HG03108 (cell line): Measurements from ENCODE around the gene B3GNT2.
"Not testable (repeated sequence)": the region's sequence is repeated elsewhere in the genome, so short reads cannot be mapped to it uniquely, and the experiment has no call there.

Source experiments
- ATAC-seq: cut with Tn5 transposase; IDR thresholded peaks from one replicate; pipeline ENCODE4 v1.9.1; 2021; ENCODE audit warnings: moderate library complexity; ENCODE audit not compliant: unreplicated experiment

The B3GNT2 gene

DNA sequence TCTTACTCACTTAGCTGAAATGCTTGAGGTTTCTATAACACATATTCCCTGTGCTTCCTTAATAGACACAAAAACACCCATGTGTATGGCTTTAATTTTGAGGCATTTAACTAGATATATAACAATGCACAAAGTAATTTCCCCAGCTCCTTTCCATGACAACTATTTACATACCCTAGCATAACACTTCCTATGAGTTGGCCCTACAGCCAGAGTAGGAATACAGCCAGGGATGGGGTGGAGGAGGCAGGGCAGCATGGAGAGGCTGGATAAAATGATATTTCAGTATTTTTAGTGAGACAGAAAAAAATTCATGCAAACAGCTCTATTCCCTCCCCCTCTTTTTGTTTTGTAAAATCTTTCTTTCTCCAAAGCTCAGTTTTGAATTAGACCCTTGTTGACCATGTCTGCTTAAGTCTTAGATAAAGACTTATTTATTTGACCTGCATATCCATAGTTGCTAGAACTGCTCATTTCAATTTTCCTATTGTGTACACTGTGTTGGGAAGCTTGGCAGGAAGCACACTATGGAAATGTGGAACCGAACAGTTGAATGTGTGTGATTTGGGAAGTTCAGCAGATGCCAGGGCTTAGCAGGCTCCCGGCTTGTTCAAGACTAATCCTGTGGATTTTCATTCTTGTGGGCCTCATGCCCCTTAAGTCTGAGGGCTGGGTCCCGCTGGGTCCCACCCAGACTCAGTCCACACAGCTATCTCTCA is 11.2 kb upstream of the B3GNT2 start:
- no peak for ATAC-seq

DNA sequence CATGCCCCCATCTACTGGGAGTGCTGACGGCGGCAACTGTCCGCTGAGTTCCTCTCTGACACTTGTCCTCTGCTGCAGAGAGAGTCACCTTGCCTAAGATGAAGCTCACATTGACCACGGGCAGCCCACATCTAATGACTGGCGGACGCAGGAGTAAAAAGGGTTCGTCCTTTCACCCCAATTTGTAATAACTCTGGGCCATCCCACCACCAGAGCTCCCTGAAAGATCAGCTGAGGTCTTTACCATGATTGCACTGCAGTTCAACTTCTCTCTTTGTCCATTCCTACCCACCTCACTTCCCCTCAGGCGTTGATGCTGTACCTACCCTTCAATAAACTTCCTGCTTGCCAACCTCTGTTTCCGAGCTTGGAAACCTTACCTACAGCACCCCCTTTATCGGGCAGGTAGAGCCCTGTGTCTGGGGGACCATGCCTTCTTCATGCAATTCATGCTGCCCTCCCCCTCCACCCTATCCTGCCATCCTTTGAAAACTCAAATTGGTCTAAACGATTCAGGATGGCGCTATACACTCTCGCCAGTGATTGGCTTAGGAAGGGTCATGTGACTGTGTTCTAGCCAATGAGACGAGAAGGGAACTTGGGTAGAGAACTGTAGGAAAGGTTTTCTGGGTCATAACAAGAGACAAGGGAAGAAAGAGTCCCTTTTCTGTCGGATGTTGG is 10.3 kb upstream of the B3GNT2 start:
- no peak for ATAC-seq

DNA sequence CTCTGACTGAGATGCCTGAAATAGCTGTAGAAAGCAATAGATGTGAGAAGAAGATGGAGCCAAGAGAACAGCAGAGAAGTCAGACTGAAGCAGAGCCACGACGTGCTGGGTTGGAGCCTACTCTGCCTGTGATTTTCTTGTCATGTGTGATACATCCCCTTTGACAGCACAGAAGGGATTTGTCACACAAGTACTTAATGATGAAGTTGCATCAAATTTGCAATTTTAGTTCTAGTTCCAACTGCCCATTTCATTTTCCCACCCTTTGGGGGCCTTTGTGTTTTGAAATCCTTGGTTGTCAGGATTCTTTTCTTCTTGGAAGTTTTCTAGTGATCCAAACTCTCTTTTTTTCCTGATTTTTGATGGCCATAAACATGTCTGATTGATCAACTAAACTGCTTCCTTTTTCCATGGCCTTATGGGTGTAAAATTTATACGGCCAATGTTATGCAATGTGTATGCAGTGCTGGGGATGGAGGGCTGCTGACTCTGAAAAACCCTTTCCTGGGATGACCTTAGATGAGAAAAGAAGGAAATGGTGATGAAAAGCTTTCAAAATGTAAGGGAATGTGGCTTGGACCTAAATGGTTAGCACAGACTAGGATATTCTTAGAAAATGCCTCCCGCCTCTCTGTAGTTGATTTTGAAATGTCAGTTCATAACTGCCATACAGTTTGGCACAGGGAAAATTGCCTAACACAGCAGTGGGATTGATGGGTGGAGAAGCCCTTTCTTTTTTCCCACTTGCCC is 9.6 kb upstream of the B3GNT2 start:
- ATAC-seq = no peak

DNA sequence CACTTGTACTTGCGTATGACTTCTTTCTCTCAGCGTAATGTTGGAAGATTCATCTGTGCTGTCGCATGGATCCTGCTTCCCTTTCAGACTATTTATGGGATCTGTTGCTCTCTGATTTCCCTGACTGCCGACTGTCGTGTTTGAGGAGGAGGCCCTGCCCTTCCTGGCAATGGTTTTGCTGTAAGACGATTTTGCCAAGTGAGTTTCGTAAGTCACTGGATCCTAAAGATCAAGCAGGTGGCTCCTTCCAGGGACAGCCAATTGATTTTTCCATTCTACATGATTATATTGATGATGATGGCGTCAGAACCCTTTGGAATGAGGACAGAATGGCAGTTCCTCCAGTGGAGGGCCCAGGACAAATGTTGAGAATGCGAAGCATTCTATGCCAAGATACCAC is 8.7 kb upstream of the B3GNT2 start:
- ATAC-seq = no peak

DNA sequence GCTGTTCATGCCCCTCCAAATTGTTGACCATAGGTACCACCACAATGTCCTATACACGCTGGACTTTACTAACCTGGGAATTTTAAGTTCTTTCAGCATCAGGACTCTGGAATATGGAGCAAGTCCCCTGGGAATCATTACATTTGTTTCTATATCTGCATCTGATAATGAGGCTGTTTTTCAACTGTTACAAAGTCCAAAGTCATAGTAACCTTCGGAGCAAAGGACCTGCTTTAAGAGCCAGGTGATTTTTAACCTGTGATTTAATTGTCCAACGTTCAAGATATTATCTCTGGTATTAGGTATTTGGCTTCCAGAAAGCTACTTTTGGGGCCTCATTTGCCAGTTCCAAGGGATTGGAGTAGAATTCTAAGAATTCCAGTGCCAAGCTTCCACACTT is 7.5 kb upstream of the B3GNT2 start:
- no peak for ATAC-seq

DNA sequence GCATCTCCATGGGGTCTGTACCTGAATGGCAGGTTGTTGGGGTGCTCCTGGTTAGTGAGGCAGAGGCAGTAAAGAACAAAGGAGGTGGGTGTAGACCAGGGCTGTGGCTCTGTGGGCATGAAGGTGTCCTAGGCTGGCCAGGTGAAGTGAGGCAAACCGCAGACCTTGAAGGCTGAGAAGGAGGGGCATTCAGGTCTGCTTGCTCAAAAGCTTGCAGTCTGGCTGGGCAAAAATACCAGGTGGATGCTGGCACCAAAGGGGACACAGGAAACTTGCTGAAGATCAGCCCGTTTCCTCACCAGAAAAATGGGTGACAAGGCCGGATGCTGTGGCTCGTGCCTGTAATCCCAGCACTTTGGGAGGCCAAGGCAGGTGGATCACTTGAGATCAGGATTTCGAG is 6.7 kb upstream of the B3GNT2 start:
- no peak for ATAC-seq

DNA sequence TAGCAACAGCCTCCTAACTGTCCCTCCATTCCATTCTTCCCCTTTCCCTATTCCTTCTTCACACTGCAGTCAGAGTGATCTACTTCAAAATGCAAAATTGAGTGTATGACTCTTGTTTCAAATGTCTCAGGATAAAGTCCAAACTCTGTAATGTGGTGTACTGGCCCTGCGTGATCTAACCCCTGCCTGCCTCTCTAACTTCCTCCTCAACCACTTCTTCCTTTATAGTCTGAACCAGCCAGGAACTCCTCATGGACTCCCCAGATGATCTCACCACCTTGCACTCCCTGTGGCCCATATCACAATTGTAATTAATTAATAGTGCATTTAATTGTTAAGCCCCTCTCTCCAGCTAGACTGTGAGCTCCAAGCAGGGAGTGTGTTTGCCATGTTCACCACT is 3.1 kb upstream of the B3GNT2 start:
- no peak for ATAC-seq

DNA sequence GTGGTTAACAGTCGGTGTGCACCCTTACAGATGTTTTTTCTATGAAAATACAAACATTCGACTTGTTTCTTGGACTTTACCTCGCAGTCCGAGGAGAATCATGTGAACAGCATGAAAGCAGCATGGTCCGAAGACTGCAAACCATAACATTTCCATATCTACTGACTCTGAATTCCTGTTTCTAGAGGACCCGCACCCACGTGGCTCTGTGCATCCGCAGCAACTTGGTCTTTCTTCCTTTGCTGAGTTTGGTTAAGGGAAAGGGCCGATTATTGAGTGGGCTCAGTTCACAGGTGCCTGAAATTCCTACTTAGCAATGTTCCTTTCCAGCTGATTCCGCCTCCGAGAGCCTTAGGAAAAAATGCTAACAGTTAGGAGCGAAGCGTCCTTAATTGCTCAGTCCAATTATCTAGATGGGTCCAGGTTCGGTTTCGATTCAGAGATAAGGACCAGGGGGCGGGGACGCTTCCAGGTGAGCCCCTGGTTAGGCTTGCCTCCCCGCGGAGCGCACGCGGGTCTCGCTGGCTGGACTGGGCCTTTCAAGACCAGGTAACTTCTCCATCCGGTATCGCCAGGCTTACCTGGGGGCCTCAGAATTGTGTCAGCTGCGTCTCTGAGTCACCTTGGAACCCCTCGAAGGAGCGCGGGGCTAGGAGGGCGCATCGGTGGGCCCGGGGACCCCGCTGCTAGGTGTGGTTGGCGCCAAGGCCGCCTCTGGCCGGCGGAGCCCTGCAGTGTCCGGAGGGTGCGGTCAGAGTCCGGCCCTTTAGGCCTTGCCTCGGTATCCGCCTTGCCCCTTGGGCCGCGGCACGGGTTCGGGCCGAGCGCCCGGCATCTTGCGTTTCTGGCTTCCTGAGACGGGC is 1.1 kb upstream of the B3GNT2 start:
- no peak for ATAC-seq

DNA sequence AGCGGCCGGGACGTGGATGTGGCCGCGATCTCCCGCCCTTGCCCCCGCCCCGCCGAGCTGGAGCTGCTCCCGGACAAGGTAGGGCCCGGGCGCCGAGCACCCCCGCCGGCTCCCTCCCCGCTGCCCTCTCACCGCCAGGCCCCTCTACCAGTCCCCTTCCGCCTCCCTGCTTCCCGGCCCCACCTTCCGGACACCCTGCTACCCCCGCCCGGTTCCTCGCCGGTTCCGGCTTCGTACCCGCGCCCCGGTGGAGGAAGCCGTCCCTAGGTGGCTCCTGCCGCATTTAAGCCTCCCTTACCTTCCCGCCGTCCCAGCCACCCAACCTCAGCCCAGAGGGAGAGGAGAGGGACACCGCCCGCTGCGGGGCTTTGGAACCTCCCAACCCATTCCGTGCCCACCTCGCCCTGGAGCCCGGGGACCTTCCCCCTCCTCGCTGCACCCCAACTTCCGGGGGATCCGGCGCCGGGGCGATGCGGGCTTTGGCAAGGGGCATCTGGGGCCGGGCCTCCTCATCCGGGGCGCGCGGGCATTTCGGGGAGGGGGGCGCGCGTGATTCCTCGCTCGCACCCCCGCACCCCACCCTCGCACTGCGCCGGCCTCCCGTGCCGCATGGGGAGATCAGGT is 475 bp downstream of the B3GNT2 start:
- ATAC-seq = peak; percentile 17

DNA sequence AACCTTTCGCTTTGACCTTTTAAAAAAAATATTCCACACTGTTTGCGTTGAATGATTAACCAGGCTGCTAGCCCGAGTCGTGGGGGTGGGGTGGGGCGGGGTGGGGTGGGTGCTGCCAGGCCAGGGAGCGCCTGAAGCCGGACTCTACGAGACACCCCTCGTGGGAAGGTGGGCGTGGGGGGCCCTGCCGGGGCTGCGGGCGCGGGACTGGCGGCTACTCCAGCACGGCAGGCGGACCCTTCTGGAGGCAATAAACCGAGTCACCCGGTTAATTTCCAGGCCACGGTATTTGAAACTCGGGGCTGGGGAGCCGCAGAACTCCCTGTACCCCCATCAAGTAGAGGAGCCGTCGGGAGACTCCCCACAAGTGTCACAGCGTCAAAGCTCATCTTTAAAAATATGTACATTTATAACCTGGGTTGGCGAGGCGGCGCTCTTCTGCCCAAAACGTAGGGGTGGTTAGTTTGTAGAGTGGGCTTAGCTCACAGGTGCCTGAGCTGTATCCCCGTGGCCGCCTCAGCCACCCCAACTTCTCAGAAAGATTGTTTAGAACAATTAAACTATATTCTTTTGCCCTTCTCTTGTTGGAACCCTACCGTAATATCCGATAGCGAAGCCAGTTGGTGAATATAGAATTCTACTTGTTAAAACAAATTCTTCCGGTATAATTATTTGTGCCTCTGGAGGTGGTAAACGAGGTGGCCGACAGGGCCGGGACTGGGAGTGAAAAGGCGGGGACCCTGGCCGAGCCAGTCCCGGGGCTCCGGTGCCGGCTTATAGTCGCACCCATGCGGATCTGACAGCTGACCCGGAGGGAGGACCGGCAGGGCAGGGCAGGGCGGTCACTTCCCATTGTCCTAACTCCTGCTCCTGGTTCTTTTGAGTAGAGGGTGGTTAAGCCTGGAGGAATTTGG is 1.4 kb downstream of the B3GNT2 start:
- peak; percentile 25 for ATAC-seq

DNA sequence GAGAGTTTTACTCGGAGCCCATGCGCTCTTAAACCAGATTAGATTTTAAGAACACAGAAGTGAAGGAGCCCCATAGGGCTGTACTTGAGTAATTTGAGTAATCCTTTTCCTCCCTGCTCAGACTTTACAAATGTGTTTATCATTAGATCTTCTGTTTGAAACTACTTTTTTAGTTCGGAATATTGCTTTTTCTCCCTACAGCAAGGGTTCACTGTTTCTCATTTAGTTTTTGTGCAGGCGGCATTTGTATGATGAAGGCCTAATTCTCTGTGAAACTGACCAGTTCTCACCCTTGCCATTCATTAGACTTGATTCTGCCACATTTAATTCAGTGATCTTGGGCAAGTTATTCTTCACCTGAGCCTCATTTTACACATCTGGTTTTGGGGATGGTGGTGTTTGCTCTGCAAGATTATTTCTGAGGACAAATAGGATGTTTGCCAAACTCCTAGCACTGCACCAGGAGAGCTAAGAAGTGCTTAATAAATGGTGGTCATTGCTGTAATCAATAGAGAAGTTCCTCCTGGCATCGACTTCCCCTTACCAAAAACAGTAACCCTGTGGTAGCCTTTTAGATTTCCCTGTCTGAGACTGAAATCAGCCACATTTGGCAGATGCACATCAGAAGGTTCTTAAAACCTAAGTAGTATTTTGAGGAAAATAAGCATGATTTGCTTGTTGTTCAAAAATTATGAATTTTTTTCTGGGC is 2.2 kb downstream of the B3GNT2 start:
- ATAC-seq = no peak

DNA sequence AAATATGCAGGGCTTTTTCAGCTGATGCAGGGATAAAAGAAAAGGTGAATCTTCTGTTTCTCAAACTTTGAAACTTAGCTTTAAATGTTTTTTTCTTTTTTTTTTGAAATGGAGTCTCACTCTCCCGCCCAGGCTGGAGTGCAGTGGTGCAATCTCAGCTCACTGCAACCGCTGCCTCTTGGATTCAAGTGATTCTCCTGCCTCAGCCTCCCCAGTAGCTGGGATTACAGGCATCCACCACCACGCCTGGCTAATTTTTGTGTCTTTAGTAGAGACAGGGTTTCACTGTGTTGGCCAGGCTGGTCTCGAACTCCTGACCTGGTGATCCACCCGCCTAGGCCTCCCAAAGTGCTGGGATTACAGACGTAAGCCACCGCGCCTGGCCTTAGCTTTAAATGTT is 2.9 kb downstream of the B3GNT2 start:
- ATAC-seq = not testable (repeated sequence)

DNA sequence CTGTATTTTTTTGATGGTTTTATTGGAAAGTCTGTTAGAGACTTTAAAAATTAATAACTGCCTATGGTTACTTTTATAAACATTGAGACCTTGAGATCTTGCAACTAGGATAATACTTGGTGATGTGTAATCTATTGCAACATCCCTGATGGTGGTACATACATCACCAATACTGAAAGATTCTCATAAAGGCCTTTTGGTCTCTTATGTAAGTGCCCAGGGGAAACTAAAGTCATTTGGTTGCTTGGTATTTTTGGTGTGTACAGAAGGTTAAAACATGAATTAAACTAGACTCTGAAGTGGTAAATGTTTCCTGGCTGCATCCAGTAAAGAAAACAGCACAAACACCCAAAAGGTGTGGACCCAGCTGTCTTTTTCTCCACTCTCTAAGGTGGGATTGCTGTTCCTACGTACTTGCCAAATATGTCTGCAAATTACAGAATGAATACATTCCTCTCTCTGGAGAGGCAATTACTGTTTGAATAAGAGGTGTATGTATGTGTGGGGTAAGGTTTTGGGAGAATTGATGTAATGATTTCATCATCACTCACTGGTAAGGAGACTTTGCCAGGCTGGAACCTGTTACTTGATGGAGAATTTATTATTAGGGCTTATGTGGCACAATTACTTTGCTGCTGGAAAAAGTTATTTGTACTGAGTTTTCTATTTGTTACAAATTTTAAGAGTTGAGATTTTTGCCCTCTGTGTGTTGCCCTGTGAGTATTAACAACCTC is 3.6 kb downstream of the B3GNT2 start:
- no peak for ATAC-seq

DNA sequence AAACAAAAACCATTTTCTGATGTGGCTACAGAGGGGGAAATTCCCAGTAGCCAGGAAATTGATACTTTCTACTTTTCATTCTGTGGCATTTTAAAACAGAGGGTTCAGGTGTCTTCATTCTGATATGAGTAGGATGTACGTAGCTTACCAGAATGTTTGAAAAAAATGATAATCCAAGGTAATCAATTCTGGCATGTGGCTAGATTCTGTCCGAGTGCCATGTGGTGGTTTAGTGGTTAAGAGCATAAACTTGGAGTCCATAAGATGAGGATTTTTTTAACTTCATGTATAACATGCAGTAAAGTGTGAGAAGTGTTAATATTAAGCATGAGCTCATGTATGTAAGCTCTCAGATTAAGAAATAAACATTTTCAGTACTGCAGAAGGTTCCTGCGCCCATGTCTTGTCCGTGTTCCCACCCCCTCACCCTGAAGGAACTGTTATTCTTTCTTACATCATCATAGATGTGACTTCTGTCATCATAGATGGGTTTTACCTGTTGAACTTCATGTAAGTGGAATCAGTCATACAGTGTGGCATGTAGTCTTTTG is 4.5 kb downstream of the B3GNT2 start:
- ATAC-seq = no peak

DNA sequence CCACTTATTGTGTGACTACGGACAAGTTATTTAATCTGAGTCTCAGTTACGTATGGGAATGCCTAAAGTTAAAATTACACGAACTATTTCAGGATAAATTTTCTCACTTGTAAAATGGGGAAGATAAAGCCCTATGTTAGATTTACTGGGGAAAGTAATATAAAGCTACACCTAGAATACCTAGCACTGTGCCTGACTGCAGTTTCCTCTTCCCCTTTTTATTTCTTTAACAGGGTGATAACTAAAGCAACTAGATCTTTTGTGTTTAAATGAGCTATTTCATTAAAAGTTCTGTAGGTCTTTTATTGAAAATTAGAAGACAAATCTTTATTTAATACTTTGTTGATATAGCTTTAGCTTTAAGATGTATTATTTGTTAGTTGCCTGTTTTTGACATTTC is 5.0 kb downstream of the B3GNT2 start:
- ATAC-seq = no peak

DNA sequence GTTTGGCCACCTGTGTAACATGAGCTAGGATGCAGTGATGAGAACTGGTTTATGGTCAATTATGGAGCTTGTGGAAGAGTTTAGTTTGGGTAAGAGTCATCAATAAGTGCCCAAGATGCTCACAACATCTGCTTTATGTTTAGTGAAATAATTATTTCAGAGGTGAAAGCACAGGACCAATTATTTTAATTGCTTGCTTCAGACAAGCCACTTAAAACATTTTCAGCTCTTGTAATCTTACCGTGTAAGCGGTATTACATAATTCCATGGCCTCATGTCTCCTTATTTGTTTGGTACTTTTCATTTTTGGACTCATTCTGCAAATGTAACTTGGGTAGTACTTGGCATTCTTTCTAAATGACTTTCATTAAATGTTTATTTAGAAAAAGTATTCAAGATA is 5.4 kb downstream of the B3GNT2 start:
- ATAC-seq = no peak

DNA sequence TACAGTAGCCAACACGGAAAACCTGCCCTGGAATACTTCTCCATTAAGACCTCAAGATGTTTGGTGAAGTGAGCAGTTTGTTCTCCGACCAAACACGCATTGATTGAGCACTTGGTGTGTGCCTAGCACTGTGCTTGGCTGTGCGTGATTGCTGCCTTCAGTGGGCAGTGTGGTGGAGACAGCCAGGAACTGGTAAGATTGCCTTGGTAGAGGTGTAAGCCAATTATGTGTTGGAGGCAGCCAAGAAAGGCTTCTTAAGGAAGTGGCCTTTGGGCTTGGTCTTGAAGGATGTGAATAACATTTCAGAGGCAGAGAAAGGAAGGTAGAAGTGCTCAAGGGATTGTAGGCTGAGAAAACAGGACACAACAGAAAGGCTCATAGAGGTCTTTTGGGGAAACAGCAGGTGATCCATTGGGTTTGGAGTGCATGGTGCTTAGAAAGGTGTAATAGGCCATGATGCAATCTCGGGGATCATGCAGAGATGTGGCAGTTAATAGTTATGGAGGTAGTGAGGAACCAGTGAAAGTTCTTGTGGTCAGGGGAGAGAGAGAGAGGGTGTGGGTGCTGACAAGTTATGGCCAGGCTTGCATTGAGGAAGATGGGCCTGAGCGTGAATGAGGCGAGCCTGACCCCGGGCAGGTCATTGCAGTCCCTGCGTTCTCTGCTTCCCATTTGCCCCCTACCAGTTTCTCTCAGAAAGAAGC is 6.3 kb downstream of the B3GNT2 start:
- ATAC-seq = no peak
